Heart right ventricle (tissue), 16 donors: ENCODE results near the gene MED29. TPM values are rescaled to one million over a fixed set of nuclear protein-coding genes. Genes with fewer than 3 reads are reported as not detected.

Experiments
- ATAC-seq, 8 donors: fragments of 200-7000 bp; cut with Tn5 transposase; one replicate each; pipeline ENCODE4 v1.9.1; 2020; ENCODE audit warnings: mild to moderate bottlenecking in 8 of 8, moderate library complexity in 8 of 8, moderate number of reproducible peaks in 1 of 8
- DNase-seq, 2 donors: peaks; one replicate each; pipeline ENCODE4 v3.0.0-alpha.2; 2020
- H3K27ac ChIP-seq, 10 donors: fragments of 200-600 bp; sonication (generic) in 2 of 10; one replicate each; pipeline versions ENCODE4 v1.5.0 to v1.8.0; 2020 to 2022; ENCODE audit warnings: mild to moderate bottlenecking in 3 of 10
- H3K27me3 ChIP-seq, 7 donors: fragments of 200-600 bp; one replicate each; pipeline ENCODE4 v1.8.0; 2021 to 2022; ENCODE audit warnings: mild to moderate bottlenecking in 2 of 7
- H3K36me3 ChIP-seq, 9 donors: fragments of 200-600 bp; sonication (generic) in 1 of 9; one replicate each; pipeline versions ENCODE4 v1.5.0 to v1.8.0; 2020 to 2022; ENCODE audit warnings: mild to moderate bottlenecking in 2 of 9
- H3K4me1 ChIP-seq, 9 donors: fragments of 200-600 bp; sonication (generic) in 1 of 9; one replicate each; pipeline versions ENCODE4 v1.5.0 to v1.8.0; 2020 to 2022; ENCODE audit warnings: mild to moderate bottlenecking in 4 of 9
- H3K4me3 ChIP-seq, 10 donors: fragments of 200-600 bp; sonication (generic) in 2 of 10; one replicate each; pipeline versions ENCODE4 v1.5.0 to v1.8.0; 2020 to 2022; ENCODE audit warnings: mild to moderate bottlenecking in 7 of 10, moderate library complexity in 2 of 10
- H3K9me3 ChIP-seq, 11 donors: fragments of 200-600 bp in 10 of 11; sonication (generic) in 2 of 11; one replicate each; pipeline versions ENCODE4 v1.5.0 to v1.8.0; 2013 to 2022; ENCODE audit warnings: mild to moderate bottlenecking in 2 of 11, control low read depth in 1 of 11, moderate library complexity in 1 of 11
- CTCF ChIP-seq, 9 donors: fragments of 200-600 bp; sonication (generic) in 2 of 9; IDR thresholded peaks; one replicate each; pipeline versions ENCODE4 v1.5.0 to v1.8.0; 2021 to 2022; ENCODE audit warnings: antibody characterized with exemption in 9 of 9, mild to moderate bottlenecking in 5 of 9, moderate library complexity in 1 of 9
- WGBS, 2 donors: extraction: QIAGEN DNeasy Blood & Tissue Kit; methylation state at CpG; one replicate each; pipeline ENCODE4 v1.1.7; 2013; ENCODE audit warnings: inconsistent platforms in 1 of 2; 5-methylcytosine and 5-hydroxymethylcytosine counted together
- intact Hi-C, 10 donors: fragments of 100-400 bp; cut with DNase I; formaldehyde crosslinking; loops; one replicate each; pipeline versions ENCODE4 v1.11.1 to v1.14.2; 2022
- polyA plus RNA-seq, 2 donors: library from polyadenylated mRNA; stranded (reverse); fragments of 200-250 nt; gene quantifications; one replicate each; pipeline ENCODE4 v1.2.3, GENCODE V29; 2013
- total RNA-seq, 10 donors: library from RNA; stranded (reverse); fragmentation: NEBNext Ultra II Directional in 3 of 10; extraction: Animal tissue kit (Norgen Biotek cat#: 25700) in 3 of 10; gene quantifications; one replicate each; pipeline versions ENCODE4 v1.2.1 to v1.2.4, GENCODE V29; 2021 to 2023
- donor health status: Arrhythmogenic right ventricular cardiomyopathy.
- donor health status: ischemic (EF 13 %, LVEDD 7.1; RV severe dilation, severe dysfunction).
- donor health status: healthy with polysubstance abuse.
- donor health status: DM: no; HTN: yes; CAD: no.
- donor health status: DM: no; HTN: no; CAD: no.
- donor health status: ischemic (EF 25% LVEDD 6.9; RV normal size, moderate dysfunction).
- donor health status: ischemic (EF 25% LVEDD 5.7; RV mildly dilated, moderate dysfunction).
- donor health status: healthy.
- donor health status: DM: yes; HTN: yes; CAD: no.
- donor health status: Ischemic cardiomyopathy.
- donor health status: ischemic (EF 35%, LVEDD 5.7; RV mildly dilated, moderate dysfunction).
- donor health status: nonischemic (EF 11% LVEDD 7.7; RV severe dilation, severe dysfunction).
- donor health status: DM: yes; HTN: yes; CAD: no.
- donor health status: PGD.
- donor health status: ischemic (EF 29% LVEDD 5.4; RV normal size, mild dysfunction).
- donor health status: nonischemic (EF 23%, LVEDD 6.1; RV moderate dilation, normal function).

Gene MED29
- total and polyA plus RNA-seq, 12 donors = 16.2 to 32.3 (median 27.1) TPM

DNA sequence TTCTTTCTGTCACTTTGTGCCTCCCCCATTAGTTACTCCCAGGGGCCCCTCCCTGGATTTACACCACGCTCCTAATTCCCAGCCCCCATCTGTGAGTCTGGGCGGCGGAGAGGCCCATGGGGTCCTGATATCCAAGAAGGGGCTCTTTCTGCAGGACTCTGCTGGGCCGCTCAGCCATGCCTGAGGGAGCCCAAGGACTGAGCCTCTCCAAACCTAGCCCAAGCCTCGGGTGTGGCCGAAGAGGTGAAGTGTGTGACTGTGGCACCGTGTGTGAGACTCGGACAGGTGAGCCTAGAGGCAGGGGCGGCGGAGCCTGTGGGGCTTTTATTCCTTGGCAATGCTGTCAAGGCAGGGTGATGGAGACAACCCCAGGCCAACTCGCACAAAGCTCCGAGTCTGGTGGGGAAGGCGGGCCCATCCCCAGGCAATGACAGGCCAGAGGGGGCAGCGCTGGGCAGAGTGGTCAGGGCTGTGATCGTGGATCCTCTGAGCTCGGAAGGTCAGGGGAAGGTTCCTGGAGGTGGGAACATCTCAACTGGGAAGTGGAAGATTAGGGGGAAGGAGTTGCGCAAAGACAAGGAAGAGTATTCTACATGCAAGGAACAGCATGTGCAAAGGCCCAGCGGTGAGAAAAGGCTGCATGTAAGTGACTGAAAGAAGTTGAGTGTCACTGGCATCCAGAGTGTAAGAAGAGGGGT, 22.9 kb downstream of the MED29 start:
- 35 to 44% methylated on average over 18 of the region's 18 CpGs for WGBS, 2 donors
- Histone ChIP-seq H3K27ac (peak overlapping the region; percentile 94 to 100 (median 96)), H3K27me3 (no peaks in the 10 kb centered on the region), H3K4me1 (peaks cover 11 to 60% (median 43%) of the 10 kb centered on the region in 9 donors), H3K4me3 (peak overlapping the region; percentile 66 to 98 (median 86)), H3K36me3 (peaks cover 0 to 39% (median 0%) of the 10 kb centered on the region in 9 donors), H3K9me3 (no peaks in the 10 kb centered on the region)
- no peak for ATAC-seq
- intact Hi-C loops = loop anchor here in 6 of 10 donors (2.0 to 10.0 kb wide), 6 partner anchors 17 to 289 kb away; partner anchors contain the start of genes SAMD4B (in 3 of the 6), EID2B (in 1 of the 6), PAK4 (in 1 of the 6) and SUPT5H (in 1 of the 6)
- peak in 1 of 2 donors; percentile 36 for DNase-seq
- peak in 2 of 9 donors; percentile 25 to 28 for TF ChIP-seq CTCF (IDR thresholded peaks at IDR 0.05)

DNA sequence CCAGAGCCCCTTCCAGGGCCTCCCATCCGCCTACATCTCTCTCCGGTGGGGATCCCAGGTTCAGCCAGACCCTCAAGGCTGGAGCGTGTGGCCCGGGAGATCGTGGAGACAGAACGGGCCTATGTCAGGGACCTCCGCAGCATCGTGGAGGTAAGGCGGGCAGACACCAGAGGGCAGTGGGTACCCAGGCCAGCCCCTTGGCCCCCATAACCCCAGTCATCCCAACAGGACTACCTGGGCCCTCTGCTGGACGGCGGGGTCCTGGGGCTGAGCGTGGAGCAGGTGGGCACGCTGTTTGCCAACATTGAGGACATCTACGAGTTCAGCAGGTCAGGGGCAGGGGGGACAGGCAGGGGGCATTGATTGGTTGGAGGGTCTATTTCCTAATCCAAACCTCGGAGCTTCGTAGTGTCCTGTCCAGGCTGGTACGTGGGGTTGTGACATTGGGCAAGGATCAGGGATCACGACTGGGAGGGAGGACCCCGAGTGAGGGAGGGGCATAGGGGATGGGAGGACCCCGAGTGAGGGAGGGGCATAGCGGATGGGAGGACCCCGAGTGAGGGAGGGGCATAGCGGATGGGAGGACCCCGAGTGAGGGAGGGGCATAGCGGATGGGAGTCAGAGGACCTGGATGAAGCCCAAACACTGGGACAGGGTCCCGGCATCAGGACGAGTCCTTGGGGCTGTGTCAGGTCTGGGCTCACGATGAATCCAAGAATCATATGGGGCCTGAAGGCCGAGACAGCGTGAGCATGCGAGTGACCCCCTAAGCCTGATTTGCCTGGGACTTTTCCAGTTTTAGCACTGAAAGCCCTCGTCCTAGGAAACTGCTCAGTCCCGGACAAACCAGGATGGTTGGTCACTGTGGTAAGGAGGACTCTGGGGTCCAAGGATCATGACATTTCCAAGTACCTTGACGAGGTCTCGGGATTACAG, 24.2 kb downstream of the MED29 start:
- TF ChIP-seq CTCF (IDR thresholded peaks at IDR 0.05) = no peak
- peak overlapping the region in 6 of 10 donors; percentile 94 to 100 (median 96) for H3K27ac ChIP-seq
- peak overlapping the region in 9 of 10 donors; percentile 67 to 98 (median 86) for H3K4me3 ChIP-seq
- H3K36me3 ChIP-seq = peaks cover 0 to 52% (median 0%) of the 10 kb centered on the region in 9 donors
- peaks cover 11 to 54% (median 32%) of the 10 kb centered on the region in 9 donors for H3K4me1 ChIP-seq
- DNase-seq (no peak), ATAC-seq (no peak)
- intact Hi-C loops = loop anchor here in 3 of 10 donors (2.0 to 10.0 kb wide), 3 partner anchors 17 to 291 kb away; partner anchors contain the start of genes EID2B (in 1 of the 3) and PAK4 (in 1 of the 3)
- no peaks in the 10 kb centered on the region for H3K9me3 ChIP-seq
- no peaks in the 10 kb centered on the region for H3K27me3 ChIP-seq
- 58 to 61% methylated on average over 35 of the region's 35 CpGs for WGBS, 2 donors

GRCh38 chr19:39416152-39417120, 25.3 kb downstream of the MED29 start:
- Histone ChIP-seq H3K9me3 (no peaks in the 10 kb centered on the region), H3K4me1 (peaks cover under 1 to 43% (median 21%) of the 10 kb centered on the region in 9 donors), H3K4me3 (peak overlapping the region in 4 of 10 donors; percentile 67 to 97 (median 80)), H3K27me3 (no peaks in the 10 kb centered on the region), H3K27ac (peak overlapping the region in 6 of 10 donors; percentile 14 to 100 (median 96)), H3K36me3 (peaks cover 0 to 63% (median 0%) of the 10 kb centered on the region in 9 donors)
- TF ChIP-seq CTCF (IDR thresholded peaks at IDR 0.05) = no peak
- 75 to 83% methylated on average over 25 to 27 of the region's 27 CpGs for WGBS, 2 donors
- ATAC-seq (no peak), DNase-seq (no peak)
- intact Hi-C loops = loop anchor here in 2 of 10 donors (10.0 kb wide), 2 partner anchors 118 to 292 kb away; partner anchors contain the start of genes EID2B (in 1 of the 2) and PAK4 (in 1 of the 2)
